Neural crest cell (in vitro differentiated cells): ENCODE measurements around the gene INHBA. TPM values are rescaled to one million over a fixed set of nuclear protein-coding genes. Genes with fewer than 3 reads are reported as not detected.

Experiments
- DNase-seq: peaks from one replicate; pipeline ENCODE4 v3.0.0; 2021; ENCODE audit warnings: low read depth, mixed read lengths, low spot score
- H3K27ac Mint-ChIP-seq: one replicate; pipeline ENCODE4 v1.8.0; 2021; ENCODE audit warnings: mild to moderate bottlenecking, mixed read lengths; ENCODE audit not compliant: unreplicated experiment
- H3K27me3 Mint-ChIP-seq: 2 replicates; pipeline ENCODE4 v1.8.0; 2021; ENCODE audit warnings: low read depth, mild to moderate bottlenecking, mixed read lengths
- H3K36me3 Mint-ChIP-seq: 2 replicates; pipeline ENCODE4 v1.8.0; 2021; ENCODE audit warnings: low read depth, mild to moderate bottlenecking, mixed read lengths
- H3K4me1 Mint-ChIP-seq: 2 replicates; pipeline ENCODE4 v1.8.0; 2021; ENCODE audit warnings: mixed read lengths
- H3K4me3 Mint-ChIP-seq: one replicate; pipeline ENCODE4 v1.8.0; 2021; ENCODE audit warnings: mild to moderate bottlenecking, mixed read lengths
- H3K9me3 Mint-ChIP-seq: 2 replicates; pipeline ENCODE4 v1.8.0; 2021; ENCODE audit warnings: mixed read lengths
- CTCF ChIP-seq: fragments of 200-600 bp; sonication (generic); conservative IDR thresholded peaks from 2 replicates; pipeline ENCODE4 v1.5.0; 2021; ENCODE audit warnings: antibody characterized with exemption, mild to moderate bottlenecking
- long read RNA-seq: library from polyadenylated mRNA; unstranded; transcript quantifications from one replicate; pipeline ENCODE4 v2.0.0, GENCODE V29; 2020
- total RNA-seq: library from RNA; stranded (reverse); gene quantifications from 2 replicates; pipeline ENCODE4 v1.2.1, GENCODE V29; 2021

INHBA gene
- total RNA-seq, result 0.07 TPM in 1 of 2 replicates, not detected in the other
- long read RNA-seq, result 0 reads

- Mint-ChIP-seq H3K4me1 (peaks cover 41% of the 10 kb centered on the region), H3K27ac (no peak within 1 kb of the TSS), H3K27me3 (peaks cover 92% of the 10 kb centered on the region), H3K4me3 (no peak within 1 kb of the TSS), H3K9me3 (no peaks in the 10 kb centered on the region), H3K36me3 (no peaks in the 10 kb centered on the region)
- no peak for TF ChIP-seq CTCF
- no peak for DNase-seq
Measured at GRCh38 chr7:41702635-41703371, at the start of gene INHBA. Gene INHBA (minus strand): TSS chr7:41703090. CDS start chr7:41700374, 2,716 bp downstream.

GRCh38 chr7:41752615-41753014, 49.7 kb upstream of the INHBA start:
- no peak for TF ChIP-seq CTCF
- no peak overlapping the region for H3K4me3 Mint-ChIP-seq
- no peak overlapping the region for H3K27ac Mint-ChIP-seq
- H3K4me1 Mint-ChIP-seq, result no peaks in the 10 kb centered on the region
- peaks cover 11% of the 10 kb centered on the region for H3K36me3 Mint-ChIP-seq
- DNase-seq, result no peak
- H3K27me3 Mint-ChIP-seq, result no peaks in the 10 kb centered on the region
- peaks cover 15% of the 10 kb centered on the region for H3K9me3 Mint-ChIP-seq

GRCh38 chr7:41750661-41751540, 48.0 kb upstream of the INHBA start:
- Mint-ChIP-seq H3K4me1 (no peaks in the 10 kb centered on the region), H3K27ac (no peak overlapping the region), H3K36me3 (peaks cover 8% of the 10 kb centered on the region), H3K4me3 (no peak overlapping the region), H3K9me3 (peaks cover 11% of the 10 kb centered on the region), H3K27me3 (no peaks in the 10 kb centered on the region)
- no peak for DNase-seq
- TF ChIP-seq CTCF, result no peak

- H3K36me3 Mint-ChIP-seq, result peaks cover 3% of the 10 kb centered on the region
- H3K4me3 Mint-ChIP-seq, result no peak overlapping the region
- no peak overlapping the region for H3K27ac Mint-ChIP-seq
Measured at GRCh38 chr7:41747961-41748360, 45.1 kb upstream of the INHBA start.

More at GRCh38 chr7:41747961-41748360, 45.1 kb upstream of the INHBA start:
- H3K27me3 Mint-ChIP-seq, result no peaks in the 10 kb centered on the region
- no peaks in the 10 kb centered on the region for H3K4me1 Mint-ChIP-seq
- no peak for DNase-seq
- peaks cover 14% of the 10 kb centered on the region for H3K9me3 Mint-ChIP-seq
- no peak for TF ChIP-seq CTCF
